ENCODE results near the gene DIRAS1. TPM values are rescaled to one million over a fixed set of nuclear protein-coding genes. Genes with fewer than 3 reads are reported as not detected.

DIRAS1 gene
- total RNA-seq, 1 experiment from 2014 or later = 0.37 TPM

GRCh38 chr19:2728783-2729387, 7.7 kb upstream of the DIRAS1 start:
- no TSS peak for BruUV-seq (replicated peaks)
- H3K4me1 Mint-ChIP-seq (ENCODE audit: insufficient read depth, unreplicated experiment) = peaks cover 11% of the 10 kb centered on the region
- no peaks in the 10 kb centered on the region for H3K9me3 Mint-ChIP-seq (ENCODE audit: unreplicated experiment)
- TF ChIP-seq CTCF (IDR thresholded peaks at IDR 0.05; ENCODE audit: unreplicated experiment) = no peak
- H3K4me3 Mint-ChIP-seq (ENCODE audit: unreplicated experiment) = no peak overlapping the region
- intact Hi-C loops (cut with micrococcal nuclease) = no loop called here
- peaks cover 5% of the 10 kb centered on the region for H3K36me3 Mint-ChIP-seq (ENCODE audit: insufficient read depth, unreplicated experiment)
- H3K27ac Mint-ChIP-seq (ENCODE audit: low read depth, unreplicated experiment) = no peak overlapping the region
- ChIA-PET CTCF (interaction anchor here (0.6 kb wide), 1 partner anchor 105 kb away, joined by 4 read pairs; no protein-coding TSS in a partner anchor), POLR2A (no interaction called here)
- DNase-seq (ENCODE audit: unreplicated experiment) = no peak
- H3K27me3 Mint-ChIP-seq (ENCODE audit: insufficient read depth, unreplicated experiment) = no peaks in the 10 kb centered on the region

- DNase-seq (ENCODE audit: unreplicated experiment) = peak; percentile 33
- CTCF ChIA-PET = interaction anchor here (0.7 to 0.8 kb wide), 2 partner anchors 24 to 78 kb away, joined by 3 to 5 read pairs; no protein-coding TSS in a partner anchor
- no peak for TF ChIP-seq CTCF (IDR thresholded peaks at IDR 0.05; ENCODE audit: unreplicated experiment)
- peaks cover 11% of the 10 kb centered on the region for H3K4me1 Mint-ChIP-seq (ENCODE audit: insufficient read depth, unreplicated experiment)
- no peak overlapping the region for H3K27ac Mint-ChIP-seq (ENCODE audit: low read depth, unreplicated experiment)
- H3K9me3 Mint-ChIP-seq (ENCODE audit: unreplicated experiment) = no peaks in the 10 kb centered on the region
- BruUV-seq (replicated peaks) = no TSS peak
- intact Hi-C loops (cut with micrococcal nuclease) = no loop called here
- H3K4me3 Mint-ChIP-seq (ENCODE audit: unreplicated experiment) = no peak overlapping the region
- H3K27me3 Mint-ChIP-seq (ENCODE audit: insufficient read depth, unreplicated experiment) = no peaks in the 10 kb centered on the region
- POLR2A ChIA-PET = interaction anchor here (1.1 to 1.5 kb wide), 3 partner anchors 11 to 115 kb away, joined by 3 to 4 read pairs (median 4); partner anchors contain the start of gene SGTA
- H3K36me3 Mint-ChIP-seq (ENCODE audit: insufficient read depth, unreplicated experiment) = peaks cover 5% of the 10 kb centered on the region
These were observed 6.4 kb upstream of the DIRAS1 start for GRCh38 chr19:2727640-2727944.

GRCh38 chr19:2726904-2727639, 5.9 kb upstream of the DIRAS1 start:
- Mint-ChIP-seq H3K4me1 (ENCODE audit: insufficient read depth, unreplicated experiment) (peaks cover 11% of the 10 kb centered on the region), H3K27ac (ENCODE audit: low read depth, unreplicated experiment) (no peak overlapping the region), H3K27me3 (ENCODE audit: insufficient read depth, unreplicated experiment) (no peaks in the 10 kb centered on the region), H3K4me3 (ENCODE audit: unreplicated experiment) (no peak overlapping the region), H3K9me3 (ENCODE audit: unreplicated experiment) (no peaks in the 10 kb centered on the region), H3K36me3 (ENCODE audit: insufficient read depth, unreplicated experiment) (peaks cover 5% of the 10 kb centered on the region)
- no peak for TF ChIP-seq CTCF (IDR thresholded peaks at IDR 0.05; ENCODE audit: unreplicated experiment)
- ChIA-PET CTCF (interaction anchor here (0.7 to 0.8 kb wide), 2 partner anchors 24 to 78 kb away, joined by 3 to 5 read pairs; no protein-coding TSS in a partner anchor), POLR2A (interaction anchor here (1.1 to 1.5 kb wide), 3 partner anchors 12 to 116 kb away, joined by 3 to 4 read pairs (median 4); partner anchors contain the start of gene SGTA)
- no TSS peak for BruUV-seq (replicated peaks)
- DNase-seq (ENCODE audit: unreplicated experiment) = no peak
- intact Hi-C loops (cut with micrococcal nuclease) = no loop called here

- ChIA-PET POLR2A (interaction anchor here (0.6 to 1.5 kb wide), 2 partner anchors 13 kb away, joined by 3 to 4 read pairs; no protein-coding TSS in a partner anchor), CTCF (interaction anchor here (0.8 kb wide), 1 partner anchor 22 kb away, joined by 5 read pairs; no protein-coding TSS in a partner anchor)
These were observed 5.1 kb upstream of the DIRAS1 start for GRCh38 chr19:2726160-2726855.

More at GRCh38 chr19:2726160-2726855, 5.1 kb upstream of the DIRAS1 start:
- H3K36me3 Mint-ChIP-seq (ENCODE audit: insufficient read depth, unreplicated experiment) = peaks cover 5% of the 10 kb centered on the region
- DNase-seq (ENCODE audit: unreplicated experiment) = no peak
- no TSS peak for BruUV-seq (replicated peaks)
- no peaks in the 10 kb centered on the region for H3K9me3 Mint-ChIP-seq (ENCODE audit: unreplicated experiment)
- TF ChIP-seq CTCF (IDR thresholded peaks at IDR 0.05; ENCODE audit: unreplicated experiment) = no peak
- peaks cover 11% of the 10 kb centered on the region for H3K4me1 Mint-ChIP-seq (ENCODE audit: insufficient read depth, unreplicated experiment)
- no peaks in the 10 kb centered on the region for H3K27me3 Mint-ChIP-seq (ENCODE audit: insufficient read depth, unreplicated experiment)
- intact Hi-C loops (cut with micrococcal nuclease) = no loop called here
- no peak overlapping the region for H3K27ac Mint-ChIP-seq (ENCODE audit: low read depth, unreplicated experiment)
- no peak overlapping the region for H3K4me3 Mint-ChIP-seq (ENCODE audit: unreplicated experiment)
